SK-N-SH treated with all-trans-retinoic acid at 6 μM for 48 hours (cell line): ENCODE measurements around the gene ABCC4.

Experiments
- GLIS3 ChIP-seq: fragments of 250-450 bp; sonication (Bioruptor Pico); IDR thresholded peaks from 2 replicates; pipeline ENCODE4 v1.5.0; 2020; ENCODE audit warnings: mild to moderate bottlenecking, moderate library complexity
- RARB ChIP-seq: fragments of 250-450 bp; sonication (Bioruptor Pico); IDR thresholded peaks from 2 replicates; pipeline ENCODE4 v1.8.0; 2021; ENCODE audit warnings: mild to moderate bottlenecking, moderate library complexity
- SNAI2 ChIP-seq: fragments of 250-450 bp; sonication (Bioruptor Pico); IDR thresholded peaks from 2 replicates; pipeline ENCODE4 v1.5.0; 2020; ENCODE audit warnings: mild to moderate bottlenecking, moderate library complexity
- TCF4 ChIP-seq: fragments of 250-450 bp; sonication (Bioruptor Pico); IDR thresholded peaks from 2 replicates; pipeline ENCODE4 v1.8.0; 2021; ENCODE audit warnings: mild to moderate bottlenecking, moderate library complexity, borderline replicate concordance
- ZFP30 ChIP-seq: fragments of 450-650 bp; formaldehyde crosslinking; IDR thresholded peaks from 2 replicates; pipeline ENCODE4 v1.5.0; 2022; ENCODE audit warnings: mild to moderate bottlenecking, moderate library complexity
- ZNF8 ChIP-seq: fragments of 450-650 bp; formaldehyde crosslinking; IDR thresholded peaks from 2 replicates; pipeline ENCODE4 v1.5.0; 2020; ENCODE audit warnings: mild to moderate bottlenecking, moderate library complexity
- TF ChIP-seq, protein P1 (sequence below): fragments of 250-450 bp; sonication (Bioruptor Pico); IDR thresholded peaks from 2 replicates; pipeline ENCODE4 v1.8.0; 2020; ENCODE audit warnings: mild to moderate bottlenecking, moderate library complexity, borderline replicate concordance

DNA sequence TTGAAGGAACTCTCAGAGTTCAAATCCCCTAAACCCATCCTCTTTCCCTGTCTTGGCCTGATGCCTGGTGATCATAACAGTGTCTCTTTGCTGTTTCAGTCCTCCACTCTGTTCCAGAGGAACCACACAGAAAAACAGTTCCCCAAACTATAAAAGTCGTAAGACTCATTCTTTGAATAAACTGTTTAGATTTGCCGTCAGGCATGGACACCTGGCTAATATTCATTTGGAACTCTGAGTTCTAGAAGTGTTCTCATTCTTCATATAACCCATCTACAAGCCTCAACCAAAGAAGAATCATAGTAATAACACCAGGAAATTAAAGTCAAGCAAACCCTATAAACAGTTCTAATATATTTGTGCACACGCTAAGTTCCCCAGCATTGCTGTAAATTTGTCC is 37.7 kb upstream of the ABCC4 start:
- TF ChIP-seq TCF4 (CRISPR knock-in tag) (no peak), GLIS3 (CRISPR knock-in tag) (no peak), SNAI2 (CRISPR knock-in tag) (no peak), ZNF8 (CRISPR knock-in tag) (no peak), RARB (no peak), ZFP30 (no peak)
- TF ChIP-seq, protein P1, sequence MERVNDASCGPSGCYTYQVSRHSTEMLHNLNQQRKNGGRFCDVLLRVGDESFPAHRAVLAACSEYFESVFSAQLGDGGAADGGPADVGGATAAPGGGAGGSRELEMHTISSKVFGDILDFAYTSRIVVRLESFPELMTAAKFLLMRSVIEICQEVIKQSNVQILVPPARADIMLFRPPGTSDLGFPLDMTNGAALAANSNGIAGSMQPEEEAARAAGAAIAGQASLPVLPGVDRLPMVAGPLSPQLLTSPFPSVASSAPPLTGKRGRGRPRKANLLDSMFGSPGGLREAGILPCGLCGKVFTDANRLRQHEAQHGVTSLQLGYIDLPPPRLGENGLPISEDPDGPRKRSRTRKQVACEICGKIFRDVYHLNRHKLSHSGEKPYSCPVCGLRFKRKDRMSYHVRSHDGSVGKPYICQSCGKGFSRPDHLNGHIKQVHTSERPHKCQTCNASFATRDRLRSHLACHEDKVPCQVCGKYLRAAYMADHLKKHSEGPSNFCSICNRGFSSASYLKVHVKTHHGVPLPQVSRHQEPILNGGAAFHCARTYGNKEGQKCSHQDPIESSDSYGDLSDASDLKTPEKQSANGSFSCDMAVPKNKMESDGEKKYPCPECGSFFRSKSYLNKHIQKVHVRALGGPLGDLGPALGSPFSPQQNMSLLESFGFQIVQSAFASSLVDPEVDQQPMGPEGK = no peak
